Aorta (tissue), 5 donors: Measurements from ENCODE around the gene HEXD. TPM values are rescaled to one million over a fixed set of nuclear protein-coding genes. Genes with fewer than 3 reads are reported as not detected.
A peak's percentile ranks its signal among the peaks of the same experiment; 100 is the strongest.

ENCODE experiments used
- ATAC-seq: fragments of 200-7000 bp; cut with Tn5 transposase; one replicate; pipeline ENCODE4 v1.9.1; 2022; ENCODE audit warnings: moderate library complexity; ENCODE audit not compliant: low FRiP score
- DNase-seq, 2 donors: peaks; one replicate each; pipeline ENCODE4 v3.0.0-alpha.2; 2020
- H3K27ac ChIP-seq, 2 donors: one replicate each; pipeline ENCODE4 v1.5.1; 2013; ENCODE audit warnings: low read length in 2 of 2, mild to moderate bottlenecking in 2 of 2, moderate library complexity in 2 of 2, control low read depth in 1 of 2, inconsistent platforms in 1 of 2, low read depth in 1 of 2
- H3K27me3 ChIP-seq, 2 donors: one replicate each; pipeline ENCODE4 v1.6.1; 2013; ENCODE audit warnings: control low read depth in 1 of 2, low read length in 1 of 2, mild to moderate bottlenecking in 1 of 2, moderate library complexity in 1 of 2; ENCODE audit not compliant: insufficient read depth in 2 of 2, control insufficient read depth in 1 of 2
- H3K36me3 ChIP-seq, 2 donors: one replicate each; pipeline ENCODE4 v1.6.1; 2013; ENCODE audit warnings: control low read depth in 1 of 2, low read length in 1 of 2, mild to moderate bottlenecking in 1 of 2; ENCODE audit not compliant: insufficient read depth in 2 of 2, control insufficient read depth in 1 of 2
- H3K4me1 ChIP-seq, 2 donors: one replicate each; pipeline ENCODE4 v1.6.1; 2013; ENCODE audit warnings: low read length in 2 of 2, control low read depth in 1 of 2, mild to moderate bottlenecking in 1 of 2, moderate library complexity in 1 of 2; ENCODE audit not compliant: insufficient read depth in 2 of 2, control insufficient read depth in 1 of 2
- H3K4me3 ChIP-seq, 2 donors: one replicate each; pipeline ENCODE4 v1.5.1; 2013; ENCODE audit warnings: low read length in 2 of 2, control low read depth in 1 of 2, mild to moderate bottlenecking in 1 of 2
- H3K9me3 ChIP-seq: one replicate; pipeline ENCODE4 v1.6.1; 2013; ENCODE audit warnings: mild to moderate bottlenecking, low read length; ENCODE audit not compliant: control insufficient read depth
- WGBS, 2 donors: extraction: QIAGEN DNeasy Blood & Tissue Kit; methylation state at CpG; one replicate each; pipeline ENCODE4 v1.1.7; 2013; 5-methylcytosine and 5-hydroxymethylcytosine counted together
- intact Hi-C, 2 donors: fragments of 100-400 bp; cut with DNase I; formaldehyde crosslinking; loops; one replicate each; pipeline versions ENCODE4 v1.14.2 to v1.15.0; 2022
- polyA plus RNA-seq, 2 donors: library from polyadenylated mRNA; stranded (reverse); fragments of 200-250 nt; gene quantifications; one replicate each; pipeline ENCODE4 v1.2.3, GENCODE V29; 2013
- total RNA-seq, 2 donors: library from RNA; stranded (reverse); fragmentation: NEBNext Ultra II Directional; extraction: Animal tissue kit (Norgen Biotek cat#: 25700); gene quantifications; one replicate each; pipeline ENCODE4 v1.2.1, GENCODE V29; 2021
- donor health status: healthy with polysubstance abuse.
- donor health status: Bipolar disorder and iron deficiency.
- donor health status: DM: no; HTN: no; CAD: no.
- donor health status: DM: no; HTN: no; CAD: no.
- donor health status: DM: yes; HTN: yes; CAD: no.

The HEXD gene
- total and polyA plus RNA-seq, 4 donors: 14.8 to 133 (median 25.2) TPM

DNA sequence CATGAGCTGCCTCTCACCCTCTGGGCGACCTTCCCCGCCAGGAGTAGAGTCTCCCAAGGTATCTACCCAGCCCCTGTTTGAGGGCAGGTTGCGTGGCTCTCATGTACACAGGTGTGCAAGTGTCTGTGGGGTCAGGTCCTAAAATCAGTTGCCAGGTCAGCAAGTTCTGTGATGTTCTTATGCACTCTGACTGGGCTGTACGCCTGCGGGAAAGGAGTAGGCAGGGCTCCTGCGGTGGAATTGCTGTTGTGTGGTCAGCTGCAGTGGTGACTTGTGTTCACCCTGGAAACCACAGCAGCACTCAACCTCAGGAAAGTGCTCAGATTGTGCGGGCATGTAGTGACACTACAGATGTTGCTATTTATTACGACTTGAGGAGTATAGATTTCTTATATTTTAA lies 59.8 kb downstream of the HEXD start:
- no peak for DNase-seq
- intact Hi-C loops: no loop called here
- WGBS, 2 donors: 93 to 95% methylated on average over 8 of the region's 8 CpGs
- Histone ChIP-seq H3K4me3 (no peak overlapping the region), H3K9me3 (no peaks in the 10 kb centered on the region), H3K36me3 (peaks cover 0 to 6% of the 10 kb centered on the region in 2 donors), H3K4me1 (no peaks in the 10 kb centered on the region), H3K27ac (no peak overlapping the region), H3K27me3 (no peaks in the 10 kb centered on the region)
- ATAC-seq: no peak

DNA sequence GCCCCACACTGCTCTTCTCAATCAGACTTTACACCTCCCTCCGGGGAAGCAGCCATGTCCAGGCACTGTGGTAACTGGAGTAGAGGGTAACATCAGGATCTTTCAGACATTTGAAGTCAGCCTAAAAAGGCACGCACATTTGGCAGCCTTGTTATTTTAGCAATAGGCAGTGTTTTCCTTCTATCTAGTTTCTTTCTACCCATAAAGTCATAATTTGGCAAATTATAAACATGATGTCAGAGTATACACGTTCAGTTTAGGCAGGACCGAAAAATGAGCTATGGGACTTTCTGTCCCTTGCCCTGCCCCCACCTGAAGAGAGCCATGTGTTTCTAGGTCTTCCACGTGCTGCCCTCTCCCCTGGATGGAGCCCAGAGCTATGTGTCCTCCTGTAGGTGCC lies 61.5 kb downstream of the HEXD start:
- DNase-seq (no peak), ATAC-seq (no peak)
- intact Hi-C loops: no loop called here
- no peaks in the 10 kb centered on the region for H3K9me3 ChIP-seq
- H3K36me3 ChIP-seq: peaks cover 0 to 10% of the 10 kb centered on the region in 2 donors
- no peaks in the 10 kb centered on the region for H3K27me3 ChIP-seq
- H3K27ac ChIP-seq: no peak overlapping the region
- H3K4me3 ChIP-seq: no peak overlapping the region
- H3K4me1 ChIP-seq: no peaks in the 10 kb centered on the region
- WGBS, 2 donors: 66 to 69% methylated on average over 5 of the region's 5 CpGs

DNA sequence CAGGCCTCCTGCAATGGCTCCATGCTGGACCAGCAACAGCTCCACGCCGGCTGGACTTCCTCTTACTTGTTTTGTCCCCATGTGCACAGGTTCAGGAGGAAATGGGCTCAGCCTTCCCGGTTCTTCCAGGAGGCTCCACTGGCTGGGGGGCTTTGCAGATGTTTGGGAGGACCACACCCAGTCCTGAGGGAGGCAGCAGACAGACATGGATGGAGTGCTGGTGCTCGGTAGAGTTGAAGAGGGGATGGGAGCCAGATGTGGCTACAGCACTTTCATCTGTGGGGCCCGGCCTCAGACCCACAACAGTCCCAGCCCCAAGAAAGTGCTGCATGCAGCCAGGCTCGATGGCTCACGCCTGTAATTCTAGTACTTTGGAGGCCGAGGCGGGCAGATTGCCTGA lies 62.2 kb downstream of the HEXD start:
- Histone ChIP-seq H3K4me3 (no peak overlapping the region), H3K36me3 (peaks cover 0 to 10% of the 10 kb centered on the region in 2 donors), H3K27ac (no peak overlapping the region), H3K27me3 (no peaks in the 10 kb centered on the region), H3K4me1 (no peaks in the 10 kb centered on the region), H3K9me3 (no peaks in the 10 kb centered on the region)
- no peak for DNase-seq
- no peak for ATAC-seq
- intact Hi-C loops: no loop called here
- 95 to 96% methylated on average over 9 of the region's 9 CpGs for WGBS, 2 donors

DNA sequence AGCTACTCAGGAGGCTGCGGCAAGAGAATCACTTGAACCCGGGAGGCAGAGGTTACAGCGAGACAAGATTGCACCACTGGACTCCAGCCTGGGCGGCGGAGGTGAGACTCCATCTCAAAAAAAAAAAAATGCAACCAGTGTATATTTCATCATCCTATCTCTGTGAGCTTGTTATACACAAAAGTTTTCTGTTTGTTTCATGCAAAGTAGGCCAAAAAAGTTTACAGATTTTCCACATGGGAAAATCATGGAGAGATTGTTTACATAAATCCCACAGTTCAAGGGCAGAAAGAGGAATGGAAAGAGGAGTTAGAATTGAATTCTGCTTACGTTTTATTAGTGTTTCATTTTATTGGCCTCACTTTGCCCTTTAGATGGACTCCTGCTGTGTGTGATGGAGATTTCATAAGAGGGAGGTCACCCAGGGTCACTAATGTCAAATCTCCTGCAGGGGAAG lies 65.1 kb downstream of the HEXD start:
- Histone ChIP-seq H3K9me3 (no peaks in the 10 kb centered on the region), H3K36me3 (peaks cover 0 to 13% of the 10 kb centered on the region in 2 donors), H3K4me3 (no peak overlapping the region), H3K27ac (no peak overlapping the region), H3K27me3 (no peaks in the 10 kb centered on the region), H3K4me1 (no peaks in the 10 kb centered on the region)
- ATAC-seq (no peak), DNase-seq (no peak)
- 91 to 94% methylated on average over 6 of the region's 6 CpGs for WGBS, 2 donors
- intact Hi-C loops: no loop called here

DNA sequence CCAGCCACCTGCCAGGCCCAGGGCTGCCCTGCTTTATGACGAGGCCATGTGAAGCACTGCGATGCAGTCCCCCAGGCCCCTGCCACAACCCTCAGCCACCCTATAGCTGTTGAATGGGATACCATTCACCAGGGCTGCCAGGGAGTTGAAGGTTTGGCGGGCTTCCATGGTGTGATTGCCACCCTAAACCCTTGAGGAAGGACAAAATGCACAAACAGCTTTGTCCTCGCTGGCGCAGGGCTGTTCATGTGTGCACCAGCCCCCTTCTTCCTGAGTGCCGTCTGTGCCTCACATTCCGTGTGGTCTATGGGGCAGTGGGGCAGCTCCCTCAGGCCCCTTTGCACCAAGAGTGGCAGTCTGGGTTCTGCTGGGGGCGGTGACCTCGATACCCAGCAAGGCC lies 65.7 kb downstream of the HEXD start:
- no peak overlapping the region for H3K27ac ChIP-seq
- no peak for DNase-seq
- H3K36me3 ChIP-seq: peaks cover 0 to 13% of the 10 kb centered on the region in 2 donors
- H3K4me1 ChIP-seq: no peaks in the 10 kb centered on the region
- no peak overlapping the region for H3K4me3 ChIP-seq
- 90 to 94% methylated on average over 9 of the region's 9 CpGs for WGBS, 2 donors
- no peaks in the 10 kb centered on the region for H3K9me3 ChIP-seq
- no peaks in the 10 kb centered on the region for H3K27me3 ChIP-seq
- no peak for ATAC-seq
- intact Hi-C loops: no loop called here

DNA sequence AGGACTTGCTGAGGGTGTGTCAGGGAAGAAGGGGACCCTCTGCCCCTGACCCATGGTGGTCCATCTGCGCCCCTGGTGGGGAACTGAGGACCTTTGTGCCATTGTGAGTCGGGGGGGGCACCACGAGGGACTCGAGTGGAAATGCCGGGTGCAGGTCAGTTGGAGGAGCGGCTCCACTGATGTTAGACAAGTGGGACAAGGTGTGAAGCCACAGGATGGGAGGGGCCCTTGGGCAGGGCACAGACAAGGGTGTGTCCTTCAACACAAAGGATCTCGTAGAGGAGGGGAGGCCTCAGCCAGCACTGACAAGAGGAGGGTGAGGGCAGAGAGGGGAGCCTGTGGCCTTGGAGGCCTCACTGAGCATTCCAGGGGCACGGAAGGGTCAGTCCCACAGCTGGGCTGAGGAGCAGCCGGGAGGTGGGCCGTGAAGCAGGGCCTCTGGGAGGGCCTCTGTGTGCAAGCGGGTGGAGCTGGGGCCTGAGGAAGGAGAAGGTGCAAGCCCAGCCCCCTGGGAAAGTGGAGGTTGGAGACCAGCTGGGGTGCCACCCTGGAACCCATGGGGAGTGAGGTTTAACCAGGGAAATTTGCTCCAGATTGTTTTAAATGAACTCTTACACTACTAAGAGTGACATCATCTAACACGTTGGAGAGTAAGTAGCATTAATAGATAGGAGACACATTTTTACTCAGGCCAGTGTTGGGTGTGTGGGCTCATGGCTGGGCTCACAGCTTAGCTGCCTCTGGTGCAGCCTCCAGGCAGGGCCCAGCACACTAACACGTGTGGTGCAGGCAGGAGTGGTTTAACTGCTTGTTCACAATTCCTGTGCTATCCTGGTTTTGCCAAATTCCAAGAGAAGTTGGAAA lies 68.3 kb downstream of the HEXD start:
- intact Hi-C loops: no loop called here
- Histone ChIP-seq H3K4me3 (no peak overlapping the region), H3K27ac (no peak overlapping the region), H3K27me3 (no peaks in the 10 kb centered on the region), H3K4me1 (no peaks in the 10 kb centered on the region), H3K36me3 (peaks cover 0 to 9% of the 10 kb centered on the region in 2 donors), H3K9me3 (no peaks in the 10 kb centered on the region)
- DNase-seq: no peak
- ATAC-seq: no peak
- 88% methylated on average over 13 of the region's 13 CpGs for WGBS, 2 donors

DNA sequence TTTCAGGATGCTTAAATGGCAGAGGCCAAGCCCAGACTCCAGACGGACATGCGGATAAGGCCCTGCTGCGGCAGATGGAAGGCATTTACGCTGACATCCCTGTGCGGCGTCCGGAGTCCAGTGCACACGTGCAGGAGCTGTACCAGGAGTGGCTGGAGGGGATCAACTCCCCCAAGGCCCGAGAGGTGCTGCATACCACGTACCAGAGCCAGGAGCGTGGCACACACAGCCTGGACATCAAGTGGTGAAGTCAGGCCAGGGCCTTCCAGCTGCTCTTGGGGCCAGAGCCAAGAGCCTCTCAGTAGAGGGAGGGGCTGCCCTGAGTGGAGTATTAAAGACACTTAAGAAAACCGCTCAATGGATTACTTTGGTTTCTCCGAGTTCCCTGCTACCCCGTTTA lies 69.8 kb downstream of the HEXD start:
- WGBS, 2 donors: 56 to 62% methylated on average over 14 of the region's 14 CpGs
- H3K9me3 ChIP-seq: no peaks in the 10 kb centered on the region
- peak overlapping the region in 1 of 2 donors; percentile 47 for H3K27ac ChIP-seq
- no peaks in the 10 kb centered on the region for H3K27me3 ChIP-seq
- no peaks in the 10 kb centered on the region for H3K4me1 ChIP-seq
- no peak overlapping the region for H3K4me3 ChIP-seq
- intact Hi-C loops: loop anchor here in 1 of 2 donors (2.0 kb wide), 1 partner anchor 29 kb away; the partner anchor contains the start of gene NARF
- no peak for ATAC-seq
- no peak for DNase-seq
- peaks cover 0 to 9% of the 10 kb centered on the region in 2 donors for H3K36me3 ChIP-seq

DNA sequence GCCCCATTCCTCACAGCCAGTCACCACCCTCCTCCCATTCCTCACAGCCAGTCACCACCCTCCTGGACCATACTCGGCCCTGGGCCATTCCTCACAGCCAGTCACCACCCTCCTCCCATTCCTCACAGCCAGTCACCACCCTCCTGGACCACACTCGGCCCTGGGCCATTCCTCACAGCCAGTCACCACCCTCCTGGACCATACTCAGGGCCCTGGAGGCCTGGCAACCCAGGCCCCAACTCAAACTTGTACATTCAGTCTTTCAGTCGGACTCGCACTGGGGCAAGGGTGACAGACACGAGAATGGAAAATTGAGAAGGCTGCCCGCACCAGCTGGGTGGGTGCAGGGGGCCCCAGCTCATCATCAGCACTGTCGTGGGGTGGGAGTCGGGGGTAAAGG lies 71.0 kb downstream of the HEXD start:
- DNase-seq (peak; percentile 92 to 93), ATAC-seq (peak; percentile 92)
- 7 to 13% methylated on average over 8 of the region's 8 CpGs for WGBS, 2 donors
- peak overlapping the region in 1 of 2 donors; percentile 99 for H3K27ac ChIP-seq
- H3K27me3 ChIP-seq: no peaks in the 10 kb centered on the region
- H3K36me3 ChIP-seq: peaks cover 0 to 6% of the 10 kb centered on the region in 2 donors
- intact Hi-C loops: loop anchor here in 1 of 2 donors (2.0 kb wide), 1 partner anchor 30 kb away; the partner anchor contains the start of gene NARF
- H3K4me3 ChIP-seq: no peak overlapping the region
- no peaks in the 10 kb centered on the region for H3K9me3 ChIP-seq
- no peaks in the 10 kb centered on the region for H3K4me1 ChIP-seq
